NCI-H526 treated with DMSO at 0.1 percent for 48 hours (cell line): ENCODE measurements around the gene ST3GAL5.
"Not testable (repeated sequence)": the region's sequence is repeated elsewhere in the genome, so short reads cannot be mapped to it uniquely, and the experiment has no call there.

Experiments used
- DNase-seq: peaks from one replicate; lab custom pipeline; 2025; lab: John Stamatoyannopoulos, UW

ST3GAL5 gene

GRCh38 chr2:85917887-85918795 lies 29.4 kb upstream of the ST3GAL5 start:
- no peak for DNase-seq

DNA sequence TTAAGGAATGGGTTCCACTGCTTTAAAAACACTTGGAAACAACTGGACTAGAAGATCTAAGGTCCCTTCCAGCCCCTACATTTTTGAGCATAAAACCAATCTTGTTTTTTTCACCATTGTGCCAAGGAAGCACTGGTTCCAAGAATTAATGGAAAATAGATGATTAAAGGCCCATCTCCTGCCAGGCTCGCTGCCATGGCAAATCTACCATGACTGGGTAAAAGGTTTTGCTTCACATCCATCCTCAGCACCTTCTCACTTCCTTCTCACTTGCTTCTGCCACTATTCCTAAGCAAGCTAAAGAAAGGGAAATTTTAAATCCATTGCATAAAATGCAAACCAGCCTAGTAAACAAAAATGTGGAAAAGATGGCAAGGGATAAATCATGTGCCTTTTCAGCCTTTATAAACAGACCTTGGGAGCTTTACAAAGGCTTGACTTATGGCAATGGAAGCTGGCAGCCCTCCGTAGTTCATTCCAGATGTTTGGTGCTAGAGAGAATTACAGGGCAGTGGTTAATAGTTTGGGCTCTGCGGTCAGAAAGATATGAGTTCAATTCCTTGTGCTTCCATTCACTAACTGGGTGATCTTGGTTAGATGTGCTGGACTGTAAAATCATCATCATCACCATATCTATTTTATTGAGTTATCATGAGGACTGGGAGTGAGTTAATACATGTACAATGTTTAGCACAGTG lies 27.0 kb upstream of the ST3GAL5 start:
- no peak for DNase-seq

- DNase-seq = no peak
These were observed 26.1 kb upstream of the ST3GAL5 start for GRCh38 chr2:85914922-85915321.

DNA sequence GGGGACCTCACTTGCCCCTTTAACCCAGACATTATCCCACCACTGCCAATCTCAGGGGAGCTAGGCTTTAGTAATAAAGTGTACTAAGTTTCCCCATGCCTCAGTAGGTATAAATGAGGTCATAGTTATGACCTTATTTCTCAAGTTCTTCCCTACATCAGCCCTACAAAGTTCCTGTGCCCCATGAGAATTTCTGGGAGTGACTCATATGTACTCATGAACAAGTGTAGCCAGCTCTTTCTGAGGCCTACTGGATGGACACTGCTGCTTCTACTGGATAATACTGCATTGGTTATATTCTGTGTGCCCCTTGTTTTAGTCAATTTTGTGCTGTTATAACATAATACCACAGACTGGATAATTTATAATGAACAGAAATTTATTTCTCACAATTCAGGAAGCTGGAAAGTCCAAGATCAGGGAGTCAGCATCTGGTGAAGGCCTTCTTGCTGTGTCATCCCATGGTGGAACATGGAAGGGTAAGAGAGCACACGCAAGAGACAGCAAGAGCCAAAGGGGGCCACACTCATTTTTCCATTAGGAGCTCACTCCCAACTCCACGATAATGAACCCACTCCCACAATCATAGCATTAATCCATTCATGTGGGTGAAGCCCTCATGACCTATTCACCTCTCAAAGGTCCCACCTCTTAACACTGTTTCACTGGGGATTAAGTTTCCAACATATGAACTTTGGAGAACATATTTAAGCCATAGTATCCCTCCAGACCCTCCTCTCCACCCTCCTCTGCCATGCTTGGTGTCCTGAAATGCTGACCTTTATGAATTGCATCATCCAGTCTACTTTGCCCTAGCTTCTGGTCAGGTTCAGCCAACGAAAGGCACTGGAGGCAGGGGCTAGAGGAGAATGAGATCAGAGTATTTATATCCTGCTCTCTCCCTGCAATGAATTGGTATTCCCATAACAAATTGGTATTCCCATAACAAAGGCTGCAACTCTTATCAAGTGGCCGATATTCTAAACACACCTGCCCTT lies 25.4 kb upstream of the ST3GAL5 start:
- DNase-seq = no peak

DNA sequence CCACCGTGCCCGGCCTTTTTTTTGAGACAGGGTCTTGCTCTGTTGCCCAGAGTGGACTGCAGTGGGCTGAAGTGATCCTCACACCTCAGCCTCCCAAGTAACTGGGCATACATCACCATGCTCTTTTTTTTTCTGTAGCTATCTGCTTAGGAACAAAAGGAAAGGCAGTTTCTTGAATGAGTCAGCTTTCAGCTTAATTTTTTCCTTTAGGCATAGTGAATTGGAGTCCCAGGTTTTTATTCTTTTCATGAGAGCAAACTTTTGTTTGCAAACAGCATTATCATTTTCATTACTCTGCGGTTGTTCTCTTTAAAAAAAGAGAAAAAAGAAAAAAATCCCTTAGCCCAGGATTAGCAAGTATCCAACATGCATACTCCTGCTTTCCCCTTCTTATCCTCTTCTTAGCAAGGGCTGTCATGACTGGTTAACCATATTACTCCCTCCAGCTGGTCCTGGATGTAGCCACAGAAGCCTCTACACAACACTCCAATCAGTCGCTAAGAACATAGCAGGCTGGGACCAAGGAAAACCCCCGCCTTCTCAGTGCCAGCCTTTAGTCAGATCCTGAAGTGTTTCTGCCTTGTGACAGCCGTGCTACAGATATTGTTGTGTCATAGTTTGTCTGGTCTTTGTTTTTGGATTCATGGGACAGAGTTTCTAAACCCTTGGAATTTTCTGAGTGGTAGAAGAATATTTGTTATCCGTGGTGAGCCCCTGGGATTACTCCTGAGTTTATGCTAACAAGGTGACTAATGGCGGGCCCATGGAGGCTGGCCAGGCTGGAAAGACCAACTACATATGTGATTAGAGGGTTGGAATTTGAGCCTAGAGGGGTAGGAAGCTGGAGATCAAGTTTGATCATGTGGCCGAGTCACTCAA lies 23.3 kb upstream of the ST3GAL5 start:
- no peak for DNase-seq

GRCh38 chr2:85911097-85911496 lies 22.3 kb upstream of the ST3GAL5 start:
- no peak for DNase-seq

- DNase-seq = no peak
These were observed 20.2 kb upstream of the ST3GAL5 start for GRCh38 chr2:85909005-85909404.

DNA sequence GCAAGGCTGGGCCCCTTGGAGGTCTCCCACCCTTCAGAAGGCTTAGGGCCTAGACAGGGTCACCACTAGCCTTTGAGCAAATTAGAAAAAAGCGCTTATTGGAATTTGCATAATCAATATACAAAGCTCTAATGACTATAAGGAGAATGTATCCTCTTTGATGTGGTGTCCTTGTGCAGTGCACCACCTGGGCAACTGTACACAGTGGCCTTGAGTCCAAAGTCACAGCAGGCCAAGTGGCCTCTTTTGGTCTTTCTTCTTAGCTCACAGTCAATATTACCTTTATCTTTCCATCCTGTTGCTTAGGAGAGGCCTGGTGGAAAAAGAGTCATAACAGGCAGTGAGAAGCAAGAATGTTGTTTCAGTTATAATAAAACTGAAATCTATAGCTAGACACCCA lies 19.7 kb upstream of the ST3GAL5 start:
- DNase-seq = no peak

GRCh38 chr2:85907671-85908157 lies 18.9 kb upstream of the ST3GAL5 start:
- DNase-seq = no peak

DNA sequence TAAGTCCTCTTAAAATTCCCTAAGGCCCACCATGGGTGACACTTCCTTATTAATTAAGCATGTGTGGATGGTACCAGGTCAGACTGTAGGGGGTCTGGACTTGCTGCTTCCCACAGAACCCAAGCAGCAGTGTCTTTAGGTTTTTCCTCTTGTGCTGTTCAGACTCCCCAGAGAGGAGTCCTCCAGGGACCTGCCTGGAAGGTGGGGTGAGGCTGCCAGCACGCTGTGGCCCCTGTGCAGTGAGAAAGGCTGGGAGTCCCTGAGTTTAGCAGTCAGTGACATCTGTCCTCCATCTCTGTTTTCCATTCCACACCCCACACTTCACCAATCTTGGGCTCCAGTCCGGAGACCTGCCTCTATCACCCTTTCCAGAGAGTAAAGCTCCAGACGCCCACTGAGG lies 18.0 kb upstream of the ST3GAL5 start:
- DNase-seq = no peak

DNA sequence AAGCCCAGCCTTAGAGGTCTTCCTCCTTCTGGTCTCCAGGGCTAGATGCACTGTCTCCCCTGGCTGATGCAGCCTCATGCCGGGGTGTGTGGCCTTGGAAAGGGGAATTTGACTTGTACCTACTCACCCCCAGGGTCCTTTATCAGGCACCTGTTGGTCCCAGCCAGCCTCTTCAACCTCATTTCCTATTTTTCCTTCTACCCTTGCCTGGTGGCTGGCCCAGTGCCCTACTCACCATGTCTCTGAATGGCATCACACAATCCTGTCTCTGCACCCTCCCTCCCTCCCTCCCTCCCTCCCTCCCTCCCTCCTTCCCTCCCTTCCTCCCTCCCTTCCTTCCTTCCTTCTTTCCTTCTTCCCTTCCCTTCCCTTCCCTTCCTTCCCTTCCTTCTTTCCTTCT lies 17.1 kb upstream of the ST3GAL5 start:
- DNase-seq = no peak

- no peak for DNase-seq
These were observed 16.4 kb upstream of the ST3GAL5 start for GRCh38 chr2:85905187-85905666.

DNA sequence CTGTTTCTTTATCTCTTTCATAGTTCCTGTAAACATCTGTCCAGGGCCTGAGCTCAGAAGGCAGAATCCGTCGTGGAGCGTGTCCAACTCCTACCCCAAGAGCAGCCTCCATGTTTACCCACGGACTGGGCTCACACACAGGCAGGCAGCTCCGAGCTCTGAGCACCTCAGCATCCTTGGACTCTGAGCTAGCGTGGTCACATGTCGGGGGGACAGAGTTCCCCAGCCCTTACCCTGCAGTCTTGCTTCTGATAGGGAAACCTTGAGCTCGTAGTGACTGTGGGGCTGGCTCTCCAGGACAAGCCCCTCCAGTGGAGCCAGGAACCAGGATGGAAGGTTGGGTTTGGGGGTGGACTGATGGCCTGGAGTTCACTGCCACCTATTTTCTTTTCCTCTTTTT lies 15.1 kb upstream of the ST3GAL5 start:
- no peak for DNase-seq

DNA sequence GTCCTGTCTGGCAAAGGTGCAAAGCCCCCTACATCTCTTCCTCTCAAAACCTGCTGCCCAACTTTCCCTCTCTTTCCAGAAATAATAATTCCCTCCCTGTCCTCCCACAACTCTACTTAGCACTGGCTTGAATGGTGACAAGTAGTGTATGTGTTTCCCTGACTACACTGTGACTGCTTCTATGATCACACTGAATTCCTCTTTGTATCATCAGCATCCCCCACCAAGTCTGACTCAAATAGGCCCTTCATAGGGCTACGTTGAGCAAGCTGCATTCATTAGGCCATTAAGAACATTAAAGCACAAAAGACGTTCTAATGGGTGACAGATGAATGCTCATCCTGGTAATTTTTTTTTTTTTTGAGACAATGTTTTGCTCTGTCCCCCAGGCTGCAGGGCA lies 13.7 kb upstream of the ST3GAL5 start:
- no peak for DNase-seq

DNA sequence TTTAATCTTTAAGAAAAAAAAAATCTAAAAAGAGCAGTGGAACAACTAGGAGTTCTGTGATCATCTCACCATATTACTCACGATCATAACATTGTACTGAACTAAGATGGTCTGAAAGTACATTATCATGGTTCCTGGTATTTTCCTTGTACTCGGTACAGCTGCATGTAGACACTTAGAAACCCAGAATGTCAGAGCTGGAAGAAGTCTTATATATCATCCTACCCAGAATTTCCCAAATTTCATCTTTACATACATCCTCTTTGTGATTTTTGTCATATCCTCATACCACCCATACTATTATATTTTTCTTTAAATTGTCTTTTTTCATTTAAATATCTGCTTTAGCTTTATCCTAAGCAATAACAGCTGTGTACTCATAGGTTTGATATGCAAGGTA lies 12.4 kb upstream of the ST3GAL5 start:
- DNase-seq = no peak

- no peak for DNase-seq
These were observed 11.6 kb upstream of the ST3GAL5 start for GRCh38 chr2:85900366-85900765.

- DNase-seq = no peak
These were observed 11.1 kb upstream of the ST3GAL5 start for GRCh38 chr2:85899849-85900248.

DNA sequence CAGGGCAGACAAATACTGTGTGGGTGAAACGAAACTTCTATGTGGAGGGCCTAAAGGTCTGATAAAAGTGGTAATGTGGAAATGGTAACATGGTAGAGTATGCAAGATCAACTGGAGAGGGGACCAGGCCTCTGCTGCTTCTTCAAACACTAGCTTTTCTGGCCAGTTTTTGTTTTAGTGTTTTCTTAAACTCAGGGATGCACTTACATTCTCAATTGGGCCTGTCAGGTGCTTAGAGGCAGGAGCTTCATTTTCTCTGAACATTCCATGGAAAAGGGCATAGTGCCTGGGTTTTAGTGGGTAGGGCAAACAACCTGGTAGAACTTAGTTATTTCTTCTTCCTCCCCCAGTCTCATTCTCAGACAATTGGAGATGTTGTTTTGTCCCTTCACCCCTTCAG lies 10.5 kb upstream of the ST3GAL5 start:
- no peak for DNase-seq

DNA sequence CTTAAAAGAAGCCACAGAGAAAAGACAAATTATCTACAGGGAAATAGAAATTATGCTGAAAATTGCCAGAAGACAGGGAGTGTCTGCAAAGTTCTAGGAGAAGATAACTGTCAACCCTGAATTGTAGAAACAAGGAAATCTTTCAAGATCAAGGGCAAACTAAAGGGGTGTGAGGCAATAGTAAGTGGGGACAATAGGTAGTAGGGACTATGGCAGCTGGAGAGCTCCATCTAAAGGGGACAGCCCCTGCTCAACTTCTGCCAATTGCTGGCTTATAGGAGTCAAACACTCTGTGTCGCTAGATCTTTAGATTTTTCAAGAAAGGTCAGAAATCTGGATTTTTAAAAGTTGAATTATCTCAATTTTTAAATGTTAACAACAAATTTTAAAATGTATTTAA lies 10.1 kb upstream of the ST3GAL5 start:
- DNase-seq = no peak

DNA sequence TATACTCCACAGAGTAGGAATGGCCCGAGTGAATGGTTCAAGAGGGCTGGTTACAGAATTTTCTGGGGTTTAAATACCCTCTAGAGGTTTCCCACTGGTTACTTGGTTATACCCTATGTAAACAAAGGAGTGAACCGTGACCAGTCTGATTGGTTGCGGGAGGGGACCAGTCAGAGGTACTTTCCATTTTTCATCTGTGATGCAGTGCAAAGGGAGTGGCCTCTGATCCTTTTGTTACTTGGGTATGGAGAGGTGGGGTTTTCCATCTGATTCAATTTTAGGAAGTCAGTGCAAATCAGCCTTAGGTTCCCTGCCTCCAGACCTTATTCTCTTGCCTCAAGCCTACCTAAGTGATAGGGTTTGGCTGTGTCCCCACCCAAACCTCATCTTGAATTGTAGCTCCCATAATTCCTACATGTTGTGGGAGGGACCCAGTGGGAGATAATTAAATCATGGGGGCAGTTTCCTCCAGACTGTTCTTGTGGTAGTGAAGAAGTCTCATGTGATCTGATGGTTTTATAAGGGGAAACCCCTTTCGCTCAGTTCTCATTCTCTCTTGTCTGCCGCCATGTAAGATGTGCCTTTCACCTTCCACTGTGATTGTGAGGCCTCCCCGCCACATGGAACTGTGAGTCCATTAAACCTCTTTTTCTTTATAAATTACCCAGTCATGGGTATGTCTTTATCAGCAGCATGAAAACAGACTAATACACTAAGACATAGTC lies 5.9 kb upstream of the ST3GAL5 start:
- not testable (repeated sequence) for DNase-seq
